Vagina (tissue), 2 donors: ENCODE measurements around the gene NAV2.

Experiments
- CTCF ChIP-seq, 3 experiments: fragments of 450-650 bp in 2 of 3; fragments of 200-600 bp in 1 of 3; sonication (generic) in 1 of 3; IDR thresholded peaks; one replicate each; pipeline ENCODE4 v1.5.1; 2017 to 2019; ENCODE audit warnings: antibody characterized with exemption in 3 of 3, mild to moderate bottlenecking in 2 of 3, moderate library complexity in 2 of 3
- POLR2A ChIP-seq, 2 donors: fragments of 450-650 bp; IDR thresholded peaks; one replicate each; pipeline ENCODE4 v1.6.1; 2017; ENCODE audit warnings: antibody characterized with exemption in 2 of 2, mild to moderate bottlenecking in 2 of 2, moderate library complexity in 2 of 2
- POLR2AphosphoS5 ChIP-seq, 2 donors: sonication (generic); formaldehyde crosslinking; IDR thresholded peaks; one replicate each; pipeline ENCODE4 v1.9.0; 2017; ENCODE audit warnings: antibody characterized with exemption in 2 of 2, mild to moderate bottlenecking in 2 of 2, low read depth in 1 of 2; ENCODE audit not compliant: insufficient read depth in 1 of 2

GRCh38 chr11:19952911-19953310 is 240.3 kb downstream of the NAV2 start:
- TF ChIP-seq CTCF (IDR thresholded peaks at IDR 0.05), result no peak
- TF ChIP-seq POLR2A (IDR thresholded peaks at IDR 0.05), result no peak
- no peak for TF ChIP-seq POLR2AphosphoS5 (IDR thresholded peaks at IDR 0.05; ENCODE audit: insufficient read depth in 1 of 2, low read depth in 1 of 2)
